K562 (cell line): Measurements from ENCODE around the gene MKNK1. TPM values are rescaled to one million over a fixed set of nuclear protein-coding genes. Genes with fewer than 3 reads are reported as not detected.

Experiments used
- ATAC-seq: fragments of 200-7000 bp; cut with Tn5 transposase; 3 replicates; pipeline ENCODE4 v1.9.1; 2020; ENCODE audit warnings: moderate library complexity
- BruUV-seq: library from RNA; stranded (reverse); fragments of 400-500 nt; replicated peaks from 2 replicates; lab custom pipeline; 2021; lab: Mats Ljungman, UMichigan
- CTCF ChIA-PET: fragments of 300-600 bp; formaldehyde crosslinking; extraction: SDS; loops from one replicate; lab custom pipeline; 2021; ENCODE audit warnings: low intra/inter-chr PET ratio; lab: Yijun Ruan, JAX
- POLR2A ChIA-PET: fragments of 300-600, 350-650 bp; sonication (Branson Sonifier 250); formaldehyde crosslinking; extraction: SDS; loops from one replicate; lab custom pipeline; 2021; ENCODE audit warnings: antibody characterized with exemption, inconsistent platforms; lab: Yijun Ruan, JAX
- DNase-seq, 4 experiments: peaks; one replicate each; pipeline versions ENCODE4 v3.0.0 to v3.0.0-alpha.2; 2011 to 2018; ENCODE audit warnings: low spot score in 3 of 4, mixed read lengths in 3 of 4; ENCODE audit errors: extremely low read depth in 1 of 4
- FAIRE-seq: peaks from 2 replicates; lab custom pipeline; 2011; peaks lifted over from hg19 to GRCh38; lab: Jason Lieb, UNC
- H2AFZ ChIP-seq: 2 replicates; pipeline ENCODE4 v1.6.0; 2011; ENCODE audit warnings: low read depth, low read length, control low read depth, inconsistent platforms
- H3K27ac ChIP-seq: fragments of 200-600 bp; 3 replicates; pipeline ENCODE4 v1.8.0; 2011; ENCODE audit warnings: low read depth, mild to moderate bottlenecking, control low read depth, inconsistent platforms, low read length, moderate library complexity, mixed read lengths; ENCODE audit errors: extremely low read depth
- H3K27me3 ChIP-seq, 2 experiments: fragments of 300-600 bp in 1 of 2; 2 replicates in 1 of 2; 3 replicates in 1 of 2; pipeline versions ENCODE4 v1.6.0 to v1.8.0; 2011; ENCODE audit warnings: inconsistent platforms in 2 of 2, low read length in 2 of 2, mild to moderate bottlenecking in 1 of 2, mixed read lengths in 1 of 2, moderate library complexity in 1 of 2; ENCODE audit not compliant: control insufficient read depth in 2 of 2, insufficient read depth in 2 of 2
- H3K36me3 ChIP-seq: fragments of 300-600 bp; 3 replicates; pipeline ENCODE4 v1.8.0; 2011; ENCODE audit warnings: mild to moderate bottlenecking, low read length, inconsistent platforms; ENCODE audit not compliant: control insufficient read depth, insufficient read depth
- H3K4me1 ChIP-seq, 2 experiments: fragments of 200-600 bp in 1 of 2; replicated peaks in 1 of 2; 2 replicates in 1 of 2; 3 replicates in 1 of 2; pipeline versions ENCODE4 v1.5.1 to v1.8.0; 2011; ENCODE audit warnings: inconsistent platforms in 2 of 2, low read length in 2 of 2, mild to moderate bottlenecking in 1 of 2, mixed read lengths in 1 of 2, moderate library complexity in 1 of 2; ENCODE audit not compliant: control insufficient read depth in 2 of 2, insufficient read depth in 2 of 2
- H3K4me2 ChIP-seq: 2 replicates; pipeline ENCODE4 v1.6.1; 2011; ENCODE audit warnings: low read length, control low read depth, inconsistent platforms, mixed read lengths; ENCODE audit not compliant: insufficient read depth
- H3K4me3 ChIP-seq: fragments of 200-600 bp; sonication (generic), shearing (Covaris generic); 2 replicates; pipeline ENCODE4 v1.5.1; 2016; ENCODE audit warnings: control low read depth, inconsistent platforms
- H3K79me2 ChIP-seq: fragments of 200-600 bp; 3 replicates; pipeline ENCODE4 v1.8.0; 2011; ENCODE audit warnings: low read length, inconsistent platforms; ENCODE audit not compliant: control insufficient read depth, insufficient read depth
- H3K9ac ChIP-seq, 2 experiments: 2 replicates each; pipeline versions ENCODE4 v1.6.0 to v1.6.1; 2011; ENCODE audit warnings: low read depth in 2 of 2, low read length in 2 of 2, control low read depth in 1 of 2, inconsistent platforms in 1 of 2, mild to moderate bottlenecking in 1 of 2, mixed read lengths in 1 of 2; ENCODE audit not compliant: insufficient read depth in 1 of 2
- H3K9me1 ChIP-seq: one replicate; pipeline ENCODE4 v1.6.0; 2011; ENCODE audit warnings: inconsistent platforms, mild to moderate bottlenecking, low read length, moderate library complexity; ENCODE audit not compliant: control insufficient read depth, insufficient read depth
- H3K9me3 ChIP-seq: replicated peaks from 2 replicates; pipeline ENCODE4 v1.5.1; 2011; ENCODE audit warnings: low read depth, low read length, inconsistent platforms; ENCODE audit not compliant: control insufficient read depth, insufficient read depth
- H4K20me1 ChIP-seq: replicated peaks from 2 replicates; pipeline ENCODE4 v1.6.1; 2011; ENCODE audit warnings: low read length, inconsistent platforms, mixed read lengths; ENCODE audit not compliant: control insufficient read depth, insufficient read depth
- PPARD ChIP-seq: fragments of 250-450 bp; sonication (Bioruptor Pico); IDR thresholded peaks from 2 replicates; pipeline ENCODE4 v1.8.0; 2022; ENCODE audit warnings: inconsistent platforms, mild to moderate bottlenecking, moderate library complexity
- WGBS: fragments of 100-300 bp; shearing (Covaris generic); methylation state at CpG from one replicate; pipeline ENCODE4 v1.1.6; 2016; ENCODE audit warnings: low coverage, mixed read lengths; ENCODE audit not compliant: insufficient coverage; ENCODE audit errors: missing lambda C conversion rate; 5-methylcytosine and 5-hydroxymethylcytosine counted together
- in situ Hi-C: fragments of 300-500 bp; cut with MboI; formaldehyde crosslinking; loops from 4 replicates; pipeline ENCODE4 v1.15.0; 2018; ENCODE audit warnings: inconsistent platforms, mixed read lengths
- intact Hi-C: fragments of 100-400 bp; cut with micrococcal nuclease; formaldehyde crosslinking; loops from 2 replicates; pipeline ENCODE4 v1.14.2; 2022
- polyA plus RNA-seq, 8 experiments: library from polyadenylated mRNA; depleted of rRNA in 4 of 8; stranded (reverse) in 5 of 8; unstranded in 3 of 8; fragments of >200 nt; fragmentation: Nextera tagmentation in 2 of 8; fragmentation: Illumina TruSeq in 1 of 8; extraction: Ambion mirVana in 2 of 8; extraction: Trizol in 1 of 8; gene quantifications; 2 replicates each; pipeline versions ENCODE4 v1.2.1 to v1.2.3, GENCODE V29; 2011 to 2014; ENCODE audit warnings: inconsistent platforms in 1 of 8, missing spikeins in 1 of 8
- total RNA-seq, 7 experiments: library from RNA; depleted of rRNA in 6 of 7; stranded (reverse); fragments of >200 nt in 6 of 7; fragmentation: Illumina TruSeq in 2 of 7; extraction: Trizol in 2 of 7; gene quantifications; 2 replicates each; pipeline versions ENCODE4 v1.2.1 to v1.2.3, GENCODE V29; 2011 to 2021; ENCODE audit warnings: low replicate concordance in 1 of 7
- TF ChIP-seq, protein P1 (sequence below): fragments of 200-800 bp; sonication (Bioruptor generic); IDR thresholded peaks from 2 replicates; pipeline ENCODE4 v1.6.1; 2017; ENCODE audit warnings: missing genetic modification characterization, missing compliant biosample characterization

The MKNK1 gene
- total and polyA plus RNA-seq, 9 of the 15 experiments (the other 6 are each of a cell fraction or from before 2014, with no cell fraction given) = 27.7 to 51.3 (median 43.7) TPM

DNA sequence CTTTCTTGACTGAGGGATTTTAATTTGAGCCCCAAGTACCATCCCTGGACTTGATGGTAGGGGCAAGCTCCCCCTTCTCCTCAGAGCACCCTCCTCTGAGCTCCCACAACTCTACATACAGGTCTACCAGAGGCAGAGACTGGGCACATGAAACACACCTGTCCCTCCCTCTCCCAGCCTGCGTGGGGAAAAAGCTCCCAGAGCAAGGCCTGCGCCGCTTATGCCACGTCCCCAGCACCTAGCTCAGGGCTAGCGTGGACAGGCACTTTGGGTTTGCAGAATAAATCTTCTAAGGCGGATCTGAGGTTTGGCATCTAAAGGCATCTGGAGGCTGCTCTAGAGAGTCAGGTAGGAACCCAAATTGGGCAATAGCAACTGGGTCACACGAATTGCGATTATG, 45.1 kb downstream of the MKNK1 start:
- H3K9me3 ChIP-seq = no peaks in the 10 kb centered on the region
- no peak overlapping the region for H3K9ac ChIP-seq
- no TSS peak for BruUV-seq
- peaks cover 3% of the 10 kb centered on the region for H3K9me1 ChIP-seq
- H3K27ac ChIP-seq = no peak overlapping the region
- no peaks in the 10 kb centered on the region for H3K27me3 ChIP-seq
- TF ChIP-seq PPARD (CRISPR knock-in tag) = no peak
- TF ChIP-seq, protein P1, sequence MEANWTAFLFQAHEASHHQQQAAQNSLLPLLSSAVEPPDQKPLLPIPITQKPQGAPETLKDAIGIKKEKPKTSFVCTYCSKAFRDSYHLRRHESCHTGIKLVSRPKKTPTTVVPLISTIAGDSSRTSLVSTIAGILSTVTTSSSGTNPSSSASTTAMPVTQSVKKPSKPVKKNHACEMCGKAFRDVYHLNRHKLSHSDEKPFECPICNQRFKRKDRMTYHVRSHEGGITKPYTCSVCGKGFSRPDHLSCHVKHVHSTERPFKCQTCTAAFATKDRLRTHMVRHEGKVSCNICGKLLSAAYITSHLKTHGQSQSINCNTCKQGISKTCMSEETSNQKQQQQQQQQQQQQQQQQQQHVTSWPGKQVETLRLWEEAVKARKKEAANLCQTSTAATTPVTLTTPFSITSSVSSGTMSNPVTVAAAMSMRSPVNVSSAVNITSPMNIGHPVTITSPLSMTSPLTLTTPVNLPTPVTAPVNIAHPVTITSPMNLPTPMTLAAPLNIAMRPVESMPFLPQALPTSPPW (CRISPR knock-in tag) = no peak
- TF ChIP-seq, all 486 proteins: peak for 0
- Histone ChIP-seq H4K20me1 (no peaks in the 10 kb centered on the region; the same call in 1 of the 2 replicates), H3K4me3 (no peak overlapping the region), H3K4me1 (peaks cover 6 to 17% of the 10 kb centered on the region in 2 experiments; a peak in 3 of 5 replicates), H3K4me2 (no peak overlapping the region), H3K79me2 (no peaks in the 10 kb centered on the region), H3K36me3 (peaks cover 6% of the 10 kb centered on the region; the same call in 1 of the 3 replicates), H2AFZ (no peak overlapping the region)
- POLR2A ChIA-PET = interaction anchor here (1.1 to 1.6 kb wide), 4 partner anchors 8 to 142 kb away, joined by 3 to 6 read pairs (median 4); no protein-coding TSS in a partner anchor
- DNase-seq (no peak), ATAC-seq (no peak), FAIRE-seq (no peak)
- CTCF ChIA-PET = no interaction called here
- WGBS = 68% methylated on average over 8 of the region's 8 CpGs
- intact Hi-C loops (loop anchor here (5.0 kb wide), 2 partner anchors 63 to 163 kb away; no protein-coding TSS in a partner anchor), in situ Hi-C loops (no loop called here)
